ENCODE data around the gene BRD3.
"Not testable (repeated sequence)": the region's sequence is repeated elsewhere in the genome, so short reads cannot be mapped to it uniquely, and the experiment has no call there.

The BRD3 gene

DNA sequence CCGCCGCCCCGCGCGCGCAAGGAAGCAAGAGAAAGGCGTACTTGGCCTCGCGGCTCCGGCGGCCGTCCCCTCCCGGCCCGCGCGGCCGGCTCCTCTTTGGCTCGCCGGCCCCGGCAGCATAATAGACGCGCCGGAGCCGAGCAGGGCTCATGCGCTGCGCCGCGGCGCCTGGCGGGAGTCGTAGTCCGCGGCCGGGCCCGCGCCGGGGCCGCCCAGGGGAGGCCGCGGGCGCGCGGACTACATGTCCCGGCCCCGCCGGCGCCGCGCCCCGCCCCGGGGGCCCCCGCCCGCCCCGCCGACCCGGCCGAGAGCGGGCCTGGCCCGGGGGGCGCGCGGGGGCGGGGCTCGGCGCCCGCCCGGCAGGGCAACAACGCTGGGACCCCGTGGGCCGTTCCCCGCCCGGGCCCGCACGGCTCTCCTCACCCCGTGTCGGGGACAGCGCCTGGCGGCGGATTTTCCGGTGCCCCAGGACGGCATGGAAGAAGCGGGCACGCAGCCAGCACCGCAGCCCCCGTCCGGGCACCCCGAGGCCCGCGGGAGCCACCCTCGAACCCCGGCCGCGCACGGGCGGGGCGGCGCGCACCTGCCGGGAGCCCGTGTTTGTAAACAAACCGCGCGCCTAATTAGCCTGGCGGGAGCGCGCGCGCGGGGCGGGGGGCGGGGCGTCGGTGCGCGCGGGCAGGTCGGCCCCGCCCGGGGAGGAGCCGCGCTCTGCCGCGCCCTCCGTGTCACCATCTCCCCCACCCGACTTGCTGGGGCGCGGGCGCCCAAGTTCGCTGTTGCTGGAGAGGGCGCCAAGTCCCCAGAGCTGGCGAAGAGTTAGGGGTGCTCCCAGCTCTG is at the start of gene BRD3:
BRD3 (minus strand) TSS at position 123 of the 840 bp plus-strand sequence. CDS start 14,549 bp downstream, outside the sequence.
- peak; percentile 67 for DNase-seq (ENCODE audit: low read depth)

DNA sequence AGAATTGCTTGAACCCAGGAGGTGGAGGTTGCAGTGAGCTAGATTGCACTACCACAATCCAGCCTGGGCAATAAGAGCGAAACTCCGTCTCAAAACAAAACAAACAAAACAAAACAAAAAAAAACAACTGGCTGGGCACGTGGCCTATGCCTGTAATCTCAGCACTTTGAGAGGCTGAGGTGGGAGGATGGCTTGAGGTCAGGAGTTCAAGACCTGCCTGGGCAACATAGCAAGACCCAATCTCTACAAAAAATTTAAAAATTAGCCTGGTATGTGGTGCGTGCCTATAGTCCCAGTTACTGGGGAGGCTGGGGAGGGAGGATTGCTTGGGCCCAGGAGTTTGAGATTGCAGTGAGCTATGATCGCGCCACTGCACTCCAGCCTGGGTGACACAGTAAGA is 44.7 kb upstream of the BRD3 start:
- DNase-seq (ENCODE audit: low read depth): no peak

DNA sequence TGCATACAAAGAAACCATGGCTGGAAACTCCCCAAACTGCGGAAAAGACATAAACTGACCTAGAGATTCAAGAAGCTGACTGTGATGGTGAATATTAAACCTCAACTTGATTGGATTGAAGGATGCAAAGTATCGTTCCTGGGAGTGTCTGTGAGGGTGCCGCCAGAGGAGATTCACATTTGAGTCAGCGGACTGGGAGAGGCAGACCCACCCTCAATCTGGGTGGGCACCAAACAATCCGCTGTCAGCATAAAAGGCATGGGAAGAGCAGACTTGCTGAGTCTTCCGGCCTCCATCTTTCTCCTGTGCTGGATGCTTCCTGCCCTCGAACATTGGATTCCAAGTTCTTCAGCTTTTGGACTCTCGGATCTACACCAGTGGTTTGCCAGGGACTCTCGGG is 43.2 kb upstream of the BRD3 start:
- no peak for DNase-seq (ENCODE audit: low read depth)

GRCh38 chr9:134103391-134103998 is 35.7 kb upstream of the BRD3 start:
- DNase-seq (ENCODE audit: low read depth): no peak

- DNase-seq (ENCODE audit: low read depth): no peak
These were observed 33.9 kb upstream of the BRD3 start for GRCh38 chr9:134101623-134102149.

GRCh38 chr9:134101133-134101532 is 33.3 kb upstream of the BRD3 start:
- not testable (repeated sequence) for DNase-seq (ENCODE audit: low read depth)

- no peak for DNase-seq (ENCODE audit: low read depth)
These were observed 32.2 kb upstream of the BRD3 start for GRCh38 chr9:134100040-134100439.

DNA sequence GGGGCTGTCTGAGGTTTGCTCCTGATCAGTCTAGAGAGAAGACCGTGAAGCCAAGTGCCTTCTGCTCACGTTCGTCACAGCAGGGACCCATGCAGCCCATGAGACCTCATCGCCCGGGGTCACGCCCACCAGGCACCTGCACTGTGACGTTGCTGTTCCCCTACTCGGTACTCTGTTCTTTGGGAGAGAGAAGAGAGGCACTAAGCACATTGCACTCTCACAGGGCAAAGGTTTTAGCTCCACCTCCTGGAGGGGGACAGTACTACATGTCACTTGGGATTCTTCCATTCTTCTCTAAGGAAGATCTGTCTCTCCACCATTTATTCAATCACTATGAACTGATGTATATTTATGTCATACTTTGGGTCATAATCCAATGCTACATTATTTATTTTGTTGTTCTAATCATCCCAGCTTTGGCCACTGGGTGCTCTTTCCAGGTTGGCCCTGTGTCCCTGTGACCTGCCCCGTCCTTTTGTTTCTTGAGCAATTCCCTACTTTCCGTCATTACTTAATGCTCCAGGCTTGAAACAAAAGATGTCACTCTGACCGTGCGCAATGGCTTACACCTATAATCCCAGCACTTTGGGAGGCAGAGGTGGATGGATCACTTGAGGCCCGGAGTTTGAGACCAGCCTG is 31.4 kb upstream of the BRD3 start:
- peak; percentile 59 for DNase-seq (ENCODE audit: low read depth)

- no peak for DNase-seq (ENCODE audit: low read depth)
These were observed 22.1 kb upstream of the BRD3 start for GRCh38 chr9:134089972-134090371.

- no peak for DNase-seq (ENCODE audit: low read depth)
These were observed 20.4 kb upstream of the BRD3 start for GRCh38 chr9:134088063-134088725.

DNA sequence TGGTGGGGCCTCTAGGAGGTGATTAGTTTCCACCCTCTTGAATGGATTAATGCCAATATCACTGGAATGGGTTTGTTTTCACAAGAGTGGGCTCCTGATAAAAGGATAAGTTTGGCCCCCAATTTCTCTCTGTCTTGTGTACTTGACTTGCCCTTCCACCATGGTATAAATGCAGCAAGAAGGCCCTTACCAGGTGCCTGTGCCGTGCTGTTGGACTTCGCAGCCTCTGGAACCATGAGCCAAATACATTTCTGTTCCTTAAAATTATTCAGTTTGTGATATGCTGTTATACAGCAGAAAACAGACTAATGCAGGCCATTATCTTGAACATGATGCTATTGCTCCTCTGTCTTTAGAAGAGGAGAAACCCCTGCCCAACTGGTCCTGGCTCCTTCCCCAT is 17.8 kb upstream of the BRD3 start:
- no peak for DNase-seq (ENCODE audit: low read depth)

GRCh38 chr9:134083451-134083850 is 15.6 kb upstream of the BRD3 start:
- DNase-seq (ENCODE audit: low read depth): no peak

GRCh38 chr9:134076644-134077043 is 8.8 kb upstream of the BRD3 start:
- no peak for DNase-seq (ENCODE audit: low read depth)

DNA sequence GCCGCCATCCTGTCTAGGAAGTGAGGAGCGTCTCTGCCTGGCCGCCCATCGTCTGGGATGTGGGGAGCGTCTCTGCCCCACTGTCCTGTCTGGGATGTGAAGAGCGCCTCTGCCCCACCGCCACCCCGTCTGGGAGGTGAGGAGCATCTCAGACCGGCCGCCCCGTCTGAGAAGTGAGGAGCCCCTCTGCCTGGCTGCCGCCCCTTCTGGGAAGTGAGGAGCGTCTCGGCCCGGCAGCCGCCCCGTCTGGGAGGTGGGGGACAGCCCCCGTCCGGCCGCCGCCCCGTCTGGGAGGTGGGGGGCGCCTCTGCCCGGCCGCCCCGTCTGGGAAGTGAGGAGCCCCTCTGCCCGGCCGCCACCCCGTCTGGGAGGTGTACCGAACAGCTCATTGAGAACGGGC is 7.9 kb upstream of the BRD3 start:
- DNase-seq (ENCODE audit: low read depth): not testable (repeated sequence)

GRCh38 chr9:134073500-134073899 is 5.7 kb upstream of the BRD3 start:
- no peak for DNase-seq (ENCODE audit: low read depth)

DNA sequence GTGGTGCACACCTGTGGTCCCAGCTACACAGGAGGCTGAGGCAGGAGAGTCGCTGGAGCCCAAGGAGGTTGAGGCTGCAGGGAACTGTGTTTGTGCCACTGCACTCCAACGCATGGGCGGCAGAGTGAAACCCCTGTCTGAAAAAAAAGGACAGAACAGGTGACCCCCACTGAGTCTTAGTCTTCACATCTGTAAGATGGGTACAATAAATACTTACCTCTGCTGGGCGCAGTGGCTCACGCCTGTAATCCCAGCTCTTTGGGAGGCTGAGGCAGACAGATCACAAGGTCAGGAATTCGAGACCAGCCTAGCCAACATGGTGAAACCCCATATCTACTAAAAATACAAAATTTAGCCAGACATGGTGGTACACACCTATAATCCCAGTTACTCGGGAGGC is 4.9 kb upstream of the BRD3 start:
- not testable (repeated sequence) for DNase-seq (ENCODE audit: low read depth)

DNA sequence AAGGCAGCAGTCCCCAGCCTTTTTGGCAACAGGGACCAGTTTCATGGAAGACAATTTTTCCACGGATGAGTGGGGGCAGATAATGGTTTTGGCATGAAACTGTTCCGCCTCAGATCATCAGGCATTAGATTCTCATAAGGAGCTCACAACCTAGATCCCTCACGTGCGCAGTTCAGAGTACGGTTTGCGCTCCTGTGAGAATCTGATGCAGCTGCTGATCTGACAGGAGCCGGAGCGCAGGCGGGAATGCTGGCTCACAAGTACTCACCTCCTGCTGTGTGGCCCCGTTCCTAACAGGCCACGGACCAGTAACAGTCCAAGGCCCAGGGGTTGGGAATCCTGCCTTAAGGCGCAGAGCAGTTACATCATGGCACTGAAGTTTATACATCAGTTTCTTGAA is 3.3 kb upstream of the BRD3 start:
- no peak for DNase-seq (ENCODE audit: low read depth)

DNA sequence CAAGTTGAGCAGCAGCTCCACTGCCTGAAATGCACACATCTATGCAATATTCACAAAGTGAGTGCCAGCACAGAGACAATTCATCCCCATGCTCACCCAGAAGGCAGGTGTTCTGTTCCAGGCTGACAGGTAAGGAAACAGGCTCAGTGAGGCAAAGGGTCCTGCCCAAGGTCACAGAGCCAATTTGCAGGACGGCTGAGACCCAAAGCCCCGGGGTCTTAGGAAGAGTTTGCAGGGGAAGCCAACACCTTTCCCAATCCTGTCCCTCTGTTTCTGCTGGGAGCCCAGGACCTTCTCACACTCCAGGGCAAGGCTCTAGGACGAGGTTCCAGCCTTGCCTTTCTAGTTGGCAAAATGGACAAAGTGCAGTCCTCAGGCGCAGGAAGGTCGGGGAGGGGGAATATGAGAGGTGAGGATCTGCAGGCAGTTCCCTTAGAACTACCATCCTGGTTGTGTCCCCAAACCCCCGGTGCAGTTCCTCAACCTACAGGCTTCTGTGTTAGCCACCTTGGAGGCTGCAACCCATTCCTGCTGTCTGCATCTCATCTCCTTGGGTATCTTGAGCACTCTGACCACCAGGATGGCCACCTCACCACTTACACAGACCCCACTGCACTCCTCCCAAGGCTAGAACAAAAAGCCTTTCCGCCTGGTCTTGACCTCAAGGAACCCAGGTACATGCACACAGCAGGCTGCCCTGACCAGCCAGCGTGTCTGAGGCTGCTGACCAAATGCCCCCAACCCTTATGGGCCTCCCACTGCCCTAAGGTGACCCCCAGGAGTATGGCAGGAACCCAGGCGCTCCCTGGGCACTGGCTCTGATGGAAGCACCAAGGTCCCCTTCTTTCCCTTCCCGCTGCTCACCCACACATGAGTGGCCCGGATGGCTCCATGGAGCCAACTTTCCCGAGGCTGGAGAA is 1.9 kb upstream of the BRD3 start:
- DNase-seq (ENCODE audit: low read depth): no peak

DNA sequence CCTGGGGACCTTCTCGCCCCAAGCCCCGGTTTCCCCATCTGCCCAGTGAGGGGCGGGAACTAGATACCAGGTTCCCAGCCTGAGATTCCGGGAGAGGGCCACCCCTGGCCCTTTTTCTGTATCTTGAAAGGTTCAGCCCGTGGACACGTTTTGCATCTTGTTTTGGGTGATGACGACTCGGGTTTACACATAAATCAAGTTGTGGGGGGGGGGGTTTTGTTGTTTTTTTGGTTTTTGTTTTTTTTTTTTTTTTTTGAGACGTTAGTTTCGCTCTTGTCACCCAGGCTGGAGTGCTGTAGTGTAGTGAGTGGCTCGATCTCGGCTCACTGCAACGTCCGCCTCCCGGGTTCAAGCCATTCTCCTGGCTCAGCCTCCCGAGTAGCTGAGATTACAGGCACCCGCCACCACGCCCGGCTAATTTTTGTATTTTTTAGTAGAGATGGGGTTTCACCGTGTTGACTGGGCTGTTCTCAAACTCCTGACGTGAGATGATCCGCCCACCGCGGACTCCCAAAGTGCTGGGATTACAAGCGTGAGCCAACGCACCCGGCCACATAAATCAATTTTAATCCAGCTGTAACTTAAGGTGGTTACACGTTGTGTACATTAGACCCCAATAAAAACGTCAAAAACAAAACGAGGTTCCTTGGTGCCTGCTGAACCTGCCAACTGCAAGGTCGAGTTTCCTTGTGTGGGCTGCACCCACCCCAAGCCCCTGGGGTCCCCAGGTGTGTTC is 1.1 kb upstream of the BRD3 start:
- no peak for DNase-seq (ENCODE audit: low read depth)

Measured in CMK (cell line).